COLO829 (cell line): ENCODE data around the gene FAM78A.
"Not testable (repeated sequence)": the region's sequence is repeated elsewhere in the genome, so short reads cannot be mapped to it uniquely, and the experiment has no call there.

Source experiments
- DNase-seq: peaks from one replicate; pipeline ENCODE4 v3.0.0; 2012; ENCODE audit warnings: low spot score

Gene FAM78A

GRCh38 chr9:131237931-131238401 is 38.3 kb downstream of the FAM78A start:
- no peak for DNase-seq

DNA sequence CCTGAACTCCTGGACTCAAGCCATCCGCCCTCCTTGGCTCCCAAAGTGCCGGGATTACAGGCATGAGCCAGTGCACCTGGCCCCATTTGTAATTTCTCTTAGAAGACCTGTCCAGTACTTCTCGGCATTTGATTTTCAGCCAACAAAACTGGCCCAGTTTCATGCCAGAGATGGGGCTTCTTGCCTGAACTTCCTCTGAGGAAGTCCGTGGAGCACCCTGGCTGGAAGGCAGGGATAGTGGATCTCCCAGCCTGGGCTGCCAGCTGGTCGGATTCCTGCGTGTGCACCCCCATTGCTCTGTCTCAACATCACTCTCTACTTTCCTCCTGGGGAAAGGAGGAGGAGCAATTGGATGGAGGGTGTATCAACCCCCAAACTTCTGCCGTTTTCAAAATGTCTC is 39.0 kb downstream of the FAM78A start:
- no peak for DNase-seq

GRCh38 chr9:131236761-131237160 is 39.5 kb downstream of the FAM78A start:
- DNase-seq, result no peak

GRCh38 chr9:131236161-131236560 is 40.1 kb downstream of the FAM78A start:
- no peak for DNase-seq

- DNase-seq, result no peak
Measured at GRCh38 chr9:131235480-131235851, 40.8 kb downstream of the FAM78A start.

- DNase-seq, result no peak
Measured at GRCh38 chr9:131234799-131235479, 41.4 kb downstream of the FAM78A start.

DNA sequence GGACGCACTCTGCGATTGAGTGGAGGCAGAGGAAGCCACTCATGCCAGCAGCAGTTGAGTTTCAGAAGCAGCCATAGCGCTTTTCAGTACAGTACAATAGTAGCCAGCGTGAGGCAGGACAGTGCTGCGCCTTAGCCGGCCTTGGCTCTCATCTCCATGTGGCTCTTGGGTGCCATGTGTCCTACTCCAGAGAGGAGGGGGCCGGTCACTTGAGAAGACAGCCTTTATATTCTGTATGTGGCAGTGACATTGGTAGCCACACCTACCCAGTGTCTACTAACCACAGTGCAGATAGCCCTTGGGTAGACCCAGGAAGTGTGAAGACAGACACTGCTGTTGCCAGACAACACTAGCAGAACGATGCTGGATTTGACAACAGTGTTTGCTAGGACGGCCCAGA is 42.3 kb downstream of the FAM78A start:
- no peak for DNase-seq

GRCh38 chr9:131233556-131233955 is 42.8 kb downstream of the FAM78A start:
- DNase-seq, result no peak

DNA sequence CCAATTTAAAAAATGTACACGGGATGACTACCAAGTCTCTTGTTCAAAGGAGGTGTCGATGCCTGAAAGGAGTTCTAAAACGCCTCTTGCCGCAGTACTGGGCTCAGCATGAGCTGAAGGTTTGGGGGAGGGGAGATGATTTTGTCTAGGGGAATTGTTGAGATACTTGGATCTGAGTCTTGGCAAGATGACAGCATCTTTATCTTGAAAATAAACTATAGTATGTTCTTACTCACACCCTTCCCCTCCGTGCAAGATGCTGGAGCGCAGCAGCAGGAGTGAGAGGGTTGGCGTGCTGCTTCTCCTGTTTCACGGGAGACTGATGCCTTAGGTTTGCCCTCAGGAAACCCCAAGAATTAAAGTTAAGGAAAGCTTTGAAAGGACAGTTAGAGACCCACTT is 47.3 kb downstream of the FAM78A start:
- DNase-seq, result no peak

DNA sequence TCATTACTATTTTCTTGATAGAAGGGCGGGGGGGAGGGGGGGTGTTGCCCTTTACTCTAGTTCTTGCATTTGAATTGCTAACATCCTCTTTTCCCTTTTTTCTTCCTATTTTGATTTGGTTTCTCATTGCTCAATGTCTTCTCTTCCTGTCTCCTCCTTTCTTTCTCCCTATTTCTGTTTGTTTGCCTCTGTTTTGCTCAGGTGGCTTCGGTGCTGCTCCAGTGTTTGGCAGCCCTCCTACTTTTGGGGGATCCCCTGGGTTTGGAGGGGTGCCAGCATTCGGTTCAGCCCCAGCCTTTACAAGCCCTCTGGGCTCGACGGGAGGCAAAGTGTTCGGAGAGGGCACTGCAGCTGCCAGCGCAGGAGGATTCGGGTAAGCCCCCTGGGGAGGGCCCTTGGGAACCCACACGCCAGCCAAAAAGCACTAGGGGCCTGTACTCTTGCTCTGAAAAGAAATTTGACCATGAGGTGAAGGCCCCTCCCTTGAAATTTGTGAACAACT is 48.3 kb downstream of the FAM78A start:
- no peak for DNase-seq

- DNase-seq, result no peak
Measured at GRCh38 chr9:131227112-131227958, 49.0 kb downstream of the FAM78A start.

- DNase-seq, result no peak
Measured at GRCh38 chr9:131226226-131226625, 50.1 kb downstream of the FAM78A start.

DNA sequence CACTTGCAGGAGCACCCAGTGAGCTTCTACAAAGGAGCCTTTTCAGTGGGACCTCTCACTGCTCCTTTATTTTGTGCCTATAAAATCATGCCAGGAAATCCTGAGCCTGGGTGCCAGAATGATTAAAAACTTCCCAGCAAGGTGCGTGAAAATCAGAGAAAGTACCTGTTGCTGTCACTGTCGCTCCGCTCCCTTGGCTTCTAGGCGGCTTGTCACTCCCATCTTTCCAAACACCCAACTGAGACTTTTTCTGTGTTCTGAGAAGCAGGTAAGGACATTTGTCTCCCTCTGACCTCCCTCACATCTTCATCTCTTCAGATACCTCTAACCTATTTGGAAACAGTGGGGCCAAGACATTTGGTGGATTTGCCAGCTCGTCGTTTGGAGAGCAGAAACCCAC is 53.9 kb downstream of the FAM78A start:
- DNase-seq, result no peak

GRCh38 chr9:131220485-131220884 is 55.8 kb downstream of the FAM78A start:
- no peak for DNase-seq

DNA sequence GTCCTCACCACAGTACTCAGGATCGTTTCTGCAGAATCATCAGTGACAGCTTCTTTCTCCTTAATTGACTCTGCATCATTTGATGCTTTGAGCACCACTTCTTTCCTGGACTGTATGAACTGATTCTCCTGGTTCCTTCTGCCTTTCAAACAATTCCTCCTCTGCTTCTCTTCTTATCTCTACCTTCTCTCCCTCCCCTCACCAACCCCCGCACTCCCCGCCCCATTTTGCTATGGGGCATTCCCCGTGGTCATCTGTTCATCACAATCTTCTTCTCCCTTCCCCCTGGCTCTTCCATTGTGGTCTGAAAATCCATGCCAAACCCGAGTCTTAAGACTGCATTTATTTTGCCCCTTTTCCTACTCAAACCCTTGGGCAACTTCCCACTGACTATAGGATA is 57.9 kb downstream of the FAM78A start:
- no peak for DNase-seq

- no peak for DNase-seq
Measured at GRCh38 chr9:131217331-131218031, 58.8 kb downstream of the FAM78A start.

GRCh38 chr9:131216806-131217205 is 59.5 kb downstream of the FAM78A start:
- no peak for DNase-seq

DNA sequence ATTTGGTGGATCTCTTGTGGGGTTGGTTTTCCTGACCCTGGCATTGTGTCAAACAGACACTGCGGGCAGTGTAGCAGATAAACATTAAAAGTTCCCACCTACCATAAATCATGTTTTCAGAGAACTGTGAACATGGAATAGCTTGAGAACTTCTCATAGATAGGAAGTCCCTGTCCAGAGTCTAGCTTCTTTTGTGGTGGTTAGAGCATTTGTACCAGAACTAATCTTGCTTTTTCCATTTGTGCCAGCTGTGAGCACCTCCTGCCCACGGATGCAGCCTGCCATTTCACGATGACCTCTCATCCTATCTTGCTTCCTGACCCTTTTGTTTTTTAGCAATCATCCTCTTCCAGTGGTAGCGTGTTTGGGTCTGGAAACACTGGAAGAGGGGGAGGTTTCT is 61.4 kb downstream of the FAM78A start:
- no peak for DNase-seq

DNA sequence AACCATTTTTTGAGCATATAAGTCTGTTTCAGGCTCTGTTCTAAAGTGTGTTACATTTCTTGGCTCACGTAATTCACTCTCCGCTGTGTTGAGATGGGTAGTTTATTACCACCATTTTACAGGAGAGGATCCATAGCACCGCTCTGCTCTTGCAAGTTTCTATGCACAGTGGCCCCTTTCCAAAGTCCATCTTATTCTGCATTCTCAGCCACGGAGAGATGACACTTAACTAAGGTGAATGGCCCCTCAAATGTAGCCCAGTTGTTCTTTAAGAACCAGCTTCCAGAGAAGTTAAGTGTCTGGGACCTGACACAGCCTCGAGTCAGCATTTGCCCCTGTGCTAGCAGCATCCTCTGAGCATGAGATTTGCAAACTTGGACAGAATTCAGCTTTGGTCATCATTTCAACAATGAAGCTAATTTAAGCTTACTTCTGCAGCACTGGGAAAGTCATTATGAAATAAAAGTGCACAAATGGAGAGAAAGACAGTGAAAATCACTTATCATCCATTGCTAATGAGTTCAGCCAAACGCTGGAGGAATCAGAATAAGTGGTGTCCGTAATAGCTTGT is 61.9 kb downstream of the FAM78A start:
- no peak for DNase-seq

- not testable (repeated sequence) for DNase-seq
Measured at GRCh38 chr9:131211920-131212319, 64.4 kb downstream of the FAM78A start.
